WERI-Rb-1 (cell line): ENCODE measurements around the gene MTFR2.

ENCODE experiments used
- DNase-seq: peaks from one replicate; pipeline ENCODE4 v3.0.0-alpha.2; 2020
- H3K27ac ChIP-seq: fragments of 250-450 bp; sonication (Bioruptor Pico); 2 replicates; pipeline ENCODE4 v1.5.1; 2020; ENCODE audit warnings: mild to moderate bottlenecking, moderate library complexity
- H3K27me3 ChIP-seq: fragments of 250-450 bp; sonication (Bioruptor Pico); 2 replicates; pipeline ENCODE4 v1.5.1; 2021; ENCODE audit warnings: mild to moderate bottlenecking, low read depth, moderate library complexity; ENCODE audit not compliant: insufficient read depth, severe bottlenecking
- H3K36me3 ChIP-seq: fragments of 250-450 bp; sonication (Bioruptor Pico); 2 replicates; pipeline ENCODE4 v1.5.1; 2020; ENCODE audit warnings: mild to moderate bottlenecking, moderate library complexity
- H3K4me3 ChIP-seq: 2 replicates; pipeline ENCODE4 v1.5.1; 2011; ENCODE audit warnings: low read depth, mild to moderate bottlenecking, control low read depth, low read length
- H3K9me3 ChIP-seq: fragments of 250-450 bp; sonication (Bioruptor Pico); 2 replicates; pipeline ENCODE4 v1.5.1; 2021; ENCODE audit warnings: mild to moderate bottlenecking, moderate library complexity; ENCODE audit not compliant: severe bottlenecking
- CTCF ChIP-seq: IDR thresholded peaks from 2 replicates; pipeline ENCODE4 v1.5.1; 2011; ENCODE audit warnings: low read depth, mild to moderate bottlenecking, control low read depth, inconsistent platforms, low read length

The MTFR2 gene

GRCh38 chr6:136216503-136217401 is 33.4 kb downstream of the MTFR2 start:
- no peak for TF ChIP-seq CTCF
- Histone ChIP-seq H3K9me3 (no peaks in the 10 kb centered on the region), H3K27ac (no peak overlapping the region), H3K4me3 (no peak overlapping the region), H3K36me3 (no peaks in the 10 kb centered on the region), H3K27me3 (no peaks in the 10 kb centered on the region)
- no peak for DNase-seq

GRCh38 chr6:136213853-136214252 is 36.3 kb downstream of the MTFR2 start:
- H3K4me3 ChIP-seq, result no peak overlapping the region
- no peaks in the 10 kb centered on the region for H3K9me3 ChIP-seq
- H3K36me3 ChIP-seq, result no peaks in the 10 kb centered on the region
- no peaks in the 10 kb centered on the region for H3K27me3 ChIP-seq
- H3K27ac ChIP-seq, result no peak overlapping the region
- TF ChIP-seq CTCF, result no peak
- DNase-seq, result no peak

GRCh38 chr6:136213012-136213539 is 37.0 kb downstream of the MTFR2 start:
- no peak for TF ChIP-seq CTCF
- no peaks in the 10 kb centered on the region for H3K27me3 ChIP-seq
- H3K27ac ChIP-seq, result no peak overlapping the region
- no peak overlapping the region for H3K4me3 ChIP-seq
- H3K36me3 ChIP-seq, result no peaks in the 10 kb centered on the region
- H3K9me3 ChIP-seq, result no peaks in the 10 kb centered on the region
- DNase-seq, result no peak

- no peaks in the 10 kb centered on the region for H3K36me3 ChIP-seq
- no peak for TF ChIP-seq CTCF
Observed at GRCh38 chr6:136212608-136213007, 37.5 kb downstream of the MTFR2 start.

GRCh38 chr6:136210398-136211165 is 39.5 kb downstream of the MTFR2 start:
- H3K36me3 ChIP-seq, result no peaks in the 10 kb centered on the region
- no peak for TF ChIP-seq CTCF
- H3K27ac ChIP-seq, result no peak overlapping the region
- no peaks in the 10 kb centered on the region for H3K9me3 ChIP-seq
- no peak for DNase-seq
- H3K4me3 ChIP-seq, result no peak overlapping the region
- no peaks in the 10 kb centered on the region for H3K27me3 ChIP-seq

More at GRCh38 chr6:136212608-136213007, 37.5 kb downstream of the MTFR2 start:
- no peak for DNase-seq
- Histone ChIP-seq H3K4me3 (no peak overlapping the region), H3K27me3 (no peaks in the 10 kb centered on the region), H3K27ac (no peak overlapping the region), H3K9me3 (no peaks in the 10 kb centered on the region)
